Measurements from ENCODE around the gene RFK. TPM values are rescaled to one million over a fixed set of nuclear protein-coding genes. Genes with fewer than 3 reads are reported as not detected.
"Not testable (repeated sequence)": the region's sequence is repeated elsewhere in the genome, so short reads cannot be mapped to it uniquely, and the experiment has no call there.

RFK gene
- total and polyA plus RNA-seq, 11 donors: 11.2 to 29.5 (median 23.6) TPM

DNA sequence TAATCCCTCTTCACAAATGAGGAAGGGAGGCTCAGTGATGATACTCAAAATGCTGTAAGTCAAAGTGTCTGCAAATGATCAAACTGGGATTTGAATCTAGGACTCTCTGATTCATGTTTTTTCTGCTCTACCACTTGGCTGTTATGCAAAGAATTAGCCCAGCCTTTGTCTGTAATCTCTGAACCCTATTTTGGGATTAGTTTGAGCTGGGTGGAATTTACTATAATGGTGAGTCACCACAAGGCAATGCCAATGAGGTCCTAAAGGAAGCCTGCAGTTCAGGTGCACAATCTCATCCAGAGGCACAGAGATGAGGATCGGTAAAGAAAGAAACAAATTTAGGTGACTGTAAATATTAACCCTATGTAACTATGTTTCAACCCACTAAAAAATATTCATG lies 29.2 kb downstream of the RFK start:
- WGBS, 4 donors: 17 to 29% (median 24%) methylated on average over 1 of the region's 1 CpG
- Histone ChIP-seq H3K4me3 (no peak overlapping the region), H3K27me3 (no peaks in the 10 kb centered on the region), H3K9me3 (no peaks in the 10 kb centered on the region), H3K4me1 (peaks cover 0 to 13% (median 4%) of the 10 kb centered on the region in 12 donors), H3K36me3 (no peaks in the 10 kb centered on the region), H3K27ac (no peak overlapping the region)
- no peak for TF ChIP-seq POLR2A (IDR thresholded peaks at IDR 0.05)
- TF ChIP-seq, protein P1, sequence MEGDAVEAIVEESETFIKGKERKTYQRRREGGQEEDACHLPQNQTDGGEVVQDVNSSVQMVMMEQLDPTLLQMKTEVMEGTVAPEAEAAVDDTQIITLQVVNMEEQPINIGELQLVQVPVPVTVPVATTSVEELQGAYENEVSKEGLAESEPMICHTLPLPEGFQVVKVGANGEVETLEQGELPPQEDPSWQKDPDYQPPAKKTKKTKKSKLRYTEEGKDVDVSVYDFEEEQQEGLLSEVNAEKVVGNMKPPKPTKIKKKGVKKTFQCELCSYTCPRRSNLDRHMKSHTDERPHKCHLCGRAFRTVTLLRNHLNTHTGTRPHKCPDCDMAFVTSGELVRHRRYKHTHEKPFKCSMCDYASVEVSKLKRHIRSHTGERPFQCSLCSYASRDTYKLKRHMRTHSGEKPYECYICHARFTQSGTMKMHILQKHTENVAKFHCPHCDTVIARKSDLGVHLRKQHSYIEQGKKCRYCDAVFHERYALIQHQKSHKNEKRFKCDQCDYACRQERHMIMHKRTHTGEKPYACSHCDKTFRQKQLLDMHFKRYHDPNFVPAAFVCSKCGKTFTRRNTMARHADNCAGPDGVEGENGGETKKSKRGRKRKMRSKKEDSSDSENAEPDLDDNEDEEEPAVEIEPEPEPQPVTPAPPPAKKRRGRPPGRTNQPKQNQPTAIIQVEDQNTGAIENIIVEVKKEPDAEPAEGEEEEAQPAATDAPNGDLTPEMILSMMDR (IDR thresholded peaks at IDR 0.05): no peak
- DNase-seq (no peak), ATAC-seq (peak in 3 of 4 donors; percentile 75 to 78 (median 77))
- intact Hi-C loops (cut with DNase I): no loop called here

DNA sequence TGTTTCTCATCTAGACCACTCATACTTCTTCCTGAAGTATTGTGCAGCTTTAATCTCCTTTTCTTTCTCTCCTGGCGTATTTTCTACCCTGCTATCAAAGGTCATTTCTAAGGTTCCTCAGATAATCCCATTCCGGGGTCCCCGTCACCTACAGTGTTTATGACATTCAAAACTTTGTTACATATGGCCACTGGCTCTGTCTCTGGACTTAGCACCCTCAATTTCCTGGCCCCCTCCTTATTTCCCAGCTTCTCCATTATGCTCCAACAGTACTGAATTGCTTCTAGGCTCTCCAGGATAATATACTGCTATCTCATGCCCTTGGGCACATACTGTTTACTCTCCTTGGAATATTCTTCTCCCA lies 31.2 kb downstream of the RFK start:
- intact Hi-C loops (cut with DNase I): no loop called here
- Histone ChIP-seq H3K4me1 (peaks cover 0 to 10% (median 0%) of the 10 kb centered on the region in 12 donors), H3K9me3 (no peaks in the 10 kb centered on the region)

DNA sequence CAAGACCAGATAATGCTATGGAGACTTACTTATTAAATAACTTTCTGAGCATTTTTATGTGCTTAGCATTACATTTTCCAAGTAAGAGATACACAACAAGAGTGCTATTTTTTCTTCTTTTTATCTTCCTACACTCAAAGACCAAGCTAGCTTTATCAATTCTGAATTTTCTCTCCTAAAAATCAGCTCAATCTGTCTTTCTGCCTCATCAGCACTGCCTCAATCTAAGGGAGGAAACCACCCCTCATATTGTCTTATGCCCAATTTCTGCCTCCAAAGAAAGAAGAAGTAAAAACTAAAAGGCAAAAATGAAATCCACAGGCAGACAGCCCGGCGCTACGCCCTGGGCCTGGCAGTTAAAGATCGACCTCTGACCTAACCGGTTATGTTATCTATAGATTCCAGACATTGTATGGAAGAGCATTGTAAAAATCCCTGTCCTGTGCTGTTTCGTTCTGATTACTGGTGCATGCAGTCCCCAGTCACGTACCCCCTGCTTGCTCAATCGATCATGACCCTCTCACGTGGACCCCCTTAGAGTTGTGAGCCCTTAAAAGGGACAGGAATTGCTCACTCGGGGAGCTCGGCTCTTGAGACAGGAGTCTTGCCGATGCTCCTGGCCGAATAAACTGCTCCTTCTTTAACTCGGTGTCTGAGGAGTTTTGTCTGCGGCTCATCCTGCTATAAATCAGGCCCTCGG lies 31.7 kb downstream of the RFK start:
- ATAC-seq; H3K9me3 ChIP-seq; DNase-seq; H3K36me3 ChIP-seq; H3K27ac ChIP-seq; H3K27me3 ChIP-seq; H3K4me3 ChIP-seq; intact Hi-C loops (cut with DNase I): not testable (repeated sequence)
- 76 to 82% (median 80%) methylated on average over 16 of the region's 16 CpGs for WGBS, 4 donors
- peaks cover 0 to 10% (median 0%) of the 10 kb centered on the region in 12 donors for H3K4me1 ChIP-seq

More for the DNA sequence above, 31.2 kb downstream of the RFK start:
- no peak overlapping the region for H3K4me3 ChIP-seq
- ATAC-seq (no peak), DNase-seq (no peak)
- 82 to 95% (median 88%) methylated on average over 3 of the region's 3 CpGs for WGBS, 4 donors
- H3K36me3 ChIP-seq: no peaks in the 10 kb centered on the region
- TF ChIP-seq POLR2A (IDR thresholded peaks at IDR 0.05): no peak
- TF ChIP-seq, protein P1 (IDR thresholded peaks at IDR 0.05): no peak
- H3K27me3 ChIP-seq: no peaks in the 10 kb centered on the region
- no peak overlapping the region for H3K27ac ChIP-seq

DNA sequence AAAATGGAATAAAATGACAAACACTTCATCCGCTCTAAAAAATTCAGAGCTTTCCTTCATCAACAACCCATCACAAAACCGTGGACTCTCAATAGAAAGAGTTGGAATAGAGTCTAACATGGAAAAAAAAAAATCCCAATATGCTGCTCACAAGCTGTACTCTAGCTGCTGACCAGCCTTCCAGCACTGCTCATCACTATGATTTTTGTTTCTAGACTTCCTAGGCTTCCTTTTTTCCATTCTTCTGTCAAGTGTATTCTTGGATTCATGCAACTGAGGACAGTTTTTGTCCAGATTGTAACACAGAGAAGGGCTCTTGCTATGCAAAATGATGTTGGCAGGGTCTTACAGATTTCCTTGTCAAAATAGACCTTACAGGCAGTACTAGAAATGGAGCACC lies 34.5 kb downstream of the RFK start:
- ATAC-seq: no peak
- Histone ChIP-seq H3K9me3 (no peaks in the 10 kb centered on the region), H3K36me3 (no peaks in the 10 kb centered on the region), H3K4me1 (peaks cover 0 to 10% (median 0%) of the 10 kb centered on the region in 12 donors), H3K27ac (no peak overlapping the region), H3K27me3 (no peaks in the 10 kb centered on the region), H3K4me3 (no peak overlapping the region)
- WGBS, 4 donors: 81 to 86% (median 86%) methylated on average over 2 of the region's 2 CpGs
- TF ChIP-seq POLR2A (IDR thresholded peaks at IDR 0.05): no peak
- intact Hi-C loops (cut with DNase I): no loop called here
- no peak for DNase-seq

DNA sequence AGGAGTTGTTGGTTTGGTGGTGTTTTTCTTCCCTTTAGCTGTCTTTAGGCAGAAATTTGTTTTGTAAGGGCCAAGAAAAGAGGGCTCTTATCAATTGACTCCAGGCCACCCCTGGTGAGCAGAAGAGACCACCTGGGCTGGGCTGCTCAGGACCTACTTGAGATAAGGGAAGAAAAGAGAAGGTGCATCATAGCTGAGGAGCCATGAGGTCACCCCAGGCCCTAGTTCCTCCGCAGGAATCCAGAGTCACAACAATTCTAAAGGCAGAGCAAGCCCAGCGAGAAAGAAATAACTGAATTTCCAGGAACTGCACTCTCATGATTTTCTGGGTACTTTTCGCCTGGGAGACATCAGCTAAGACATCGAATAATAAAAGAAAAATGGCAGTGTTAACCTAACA lies 34.9 kb downstream of the RFK start:
- intact Hi-C loops (cut with DNase I): no loop called here
- WGBS, 4 donors: 81 to 93% (median 84%) methylated on average over 4 of the region's 4 CpGs
- no peak overlapping the region for H3K4me3 ChIP-seq
- H3K9me3 ChIP-seq: no peaks in the 10 kb centered on the region
- TF ChIP-seq POLR2A (IDR thresholded peaks at IDR 0.05): no peak
- TF ChIP-seq, protein P1 (IDR thresholded peaks at IDR 0.05): no peak
- H3K27ac ChIP-seq: peak overlapping the region in 1 of 12 donors; percentile 58
- H3K4me1 ChIP-seq: peaks cover 0 to 10% (median 0%) of the 10 kb centered on the region in 12 donors
- no peak for ATAC-seq
- no peaks in the 10 kb centered on the region for H3K36me3 ChIP-seq
- no peaks in the 10 kb centered on the region for H3K27me3 ChIP-seq
- no peak for DNase-seq

Measured in heart left ventricle (tissue), 16 donors.